ENCODE measurements around the gene ALCAM. TPM values are rescaled to one million over a fixed set of nuclear protein-coding genes. Genes with fewer than 3 reads are reported as not detected.

Gene ALCAM
- total and polyA plus RNA-seq, 2 donors (not counting 3 experiments of a cell fraction or from before 2014, with no cell fraction given) = 46.3 to 118 TPM

DNA sequence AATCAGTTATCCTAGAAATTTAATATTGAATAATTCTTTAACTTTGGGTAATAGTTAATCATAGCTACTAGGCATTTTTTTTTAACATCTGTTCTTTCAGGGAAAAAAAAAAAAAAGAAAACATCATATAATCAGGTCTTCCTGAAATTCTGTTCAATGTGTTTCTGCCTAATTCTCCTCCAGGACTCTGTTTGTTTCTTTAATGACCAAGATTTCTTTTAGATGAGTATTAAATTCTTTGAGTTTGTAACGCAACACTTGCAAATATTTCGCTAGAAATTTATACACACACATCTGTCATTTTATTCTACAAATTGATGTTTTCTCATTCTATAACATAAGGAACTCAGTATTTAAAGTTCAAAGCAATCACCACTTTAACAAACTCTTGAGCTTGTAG lies 56.7 kb downstream of the ALCAM start:
- H3K79me2 ChIP-seq (ENCODE audit: control insufficient read depth, insufficient read depth, low read length) = peaks cover 23% of the 10 kb centered on the region
- CTCF ChIA-PET = interaction anchor here (1.0 to 1.4 kb wide), 3 partner anchors 8 to 39 kb away, joined by 3 to 5 read pairs (median 4); no protein-coding TSS in a partner anchor

More for the DNA sequence above, 56.7 kb downstream of the ALCAM start:
- Histone ChIP-seq H2AFZ (ENCODE audit: low read depth, low read length) (no peak overlapping the region), H3K9me3 (replicated peaks; ENCODE audit: control insufficient read depth, insufficient read depth, low read length) (no peaks in the 10 kb centered on the region), H3K4me1 (ENCODE audit: control insufficient read depth, extremely low read depth, insufficient read depth, low read length) (no peaks in the 10 kb centered on the region), H4K20me1 (replicated peaks; ENCODE audit: control insufficient read depth, extremely low read depth, insufficient read depth, low read length) (no peaks in the 10 kb centered on the region), H3K36me3 (ENCODE audit: control insufficient read depth in 2 of 2, extremely low read depth in 1 of 2, insufficient read depth in 2 of 2, low read length in 2 of 2) (no peaks in the 10 kb centered on the region), H3K4me2 (ENCODE audit: insufficient read depth, low read length) (no peak overlapping the region), H3K4me3 (replicated peaks in 1 of 3; ENCODE audit: insufficient read depth in 1 of 3, low read depth in 1 of 3, low read length in 3 of 3) (no peak overlapping the region), H3K27ac (ENCODE audit: insufficient read depth, low read depth, low read length) (no peak overlapping the region), H3K9me1 (replicated peaks; ENCODE audit: control insufficient read depth, extremely low read depth, insufficient read depth, low read length) (no peaks in the 10 kb centered on the region), H3K9ac (replicated peaks; ENCODE audit: extremely low read depth, insufficient read depth, low read length) (no peak overlapping the region), H3K27me3 (ENCODE audit: control insufficient read depth in 2 of 2, insufficient read depth in 2 of 2, low read length in 2 of 2) (no peaks in the 10 kb centered on the region)
- DNase-seq (ENCODE audit: low read depth, low spot score) (no peak), FAIRE-seq (no peak)
- TF ChIP-seq EZH2 (IDR thresholded peaks at IDR 0.05; ENCODE audit: borderline replicate concordance, low read depth, low read length, severe bottlenecking) (no peak), POLR2A (IDR thresholded peaks at IDR 0.05; ENCODE audit: low read depth, low read length) (no peak), JUN (IDR thresholded peaks at IDR 0.05; ENCODE audit: borderline replicate concordance, insufficient read depth, insufficient read length, low read depth) (no peak), MYC (IDR thresholded peaks at IDR 0.05; ENCODE audit: low read depth, low read length) (no peak), POLR2AphosphoS5 (IDR thresholded peaks at IDR 0.05; ENCODE audit: insufficient read depth, low read depth, low read length) (no peak), FOS (IDR thresholded peaks at IDR 0.05; ENCODE audit: borderline replicate concordance, insufficient read depth, low read length) (no peak), GATA2 (IDR thresholded peaks at IDR 0.05; ENCODE audit: insufficient read depth, insufficient read length, low read depth, low read length) (no peak)
- TF ChIP-seq, protein P1, sequence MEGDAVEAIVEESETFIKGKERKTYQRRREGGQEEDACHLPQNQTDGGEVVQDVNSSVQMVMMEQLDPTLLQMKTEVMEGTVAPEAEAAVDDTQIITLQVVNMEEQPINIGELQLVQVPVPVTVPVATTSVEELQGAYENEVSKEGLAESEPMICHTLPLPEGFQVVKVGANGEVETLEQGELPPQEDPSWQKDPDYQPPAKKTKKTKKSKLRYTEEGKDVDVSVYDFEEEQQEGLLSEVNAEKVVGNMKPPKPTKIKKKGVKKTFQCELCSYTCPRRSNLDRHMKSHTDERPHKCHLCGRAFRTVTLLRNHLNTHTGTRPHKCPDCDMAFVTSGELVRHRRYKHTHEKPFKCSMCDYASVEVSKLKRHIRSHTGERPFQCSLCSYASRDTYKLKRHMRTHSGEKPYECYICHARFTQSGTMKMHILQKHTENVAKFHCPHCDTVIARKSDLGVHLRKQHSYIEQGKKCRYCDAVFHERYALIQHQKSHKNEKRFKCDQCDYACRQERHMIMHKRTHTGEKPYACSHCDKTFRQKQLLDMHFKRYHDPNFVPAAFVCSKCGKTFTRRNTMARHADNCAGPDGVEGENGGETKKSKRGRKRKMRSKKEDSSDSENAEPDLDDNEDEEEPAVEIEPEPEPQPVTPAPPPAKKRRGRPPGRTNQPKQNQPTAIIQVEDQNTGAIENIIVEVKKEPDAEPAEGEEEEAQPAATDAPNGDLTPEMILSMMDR (IDR thresholded peaks at IDR 0.05; ENCODE audit: extremely low read depth in 1 of 2, insufficient read depth in 1 of 2, low read depth in 1 of 2, low read length in 2 of 2) = no peak
- TF ChIP-seq, protein P2, sequence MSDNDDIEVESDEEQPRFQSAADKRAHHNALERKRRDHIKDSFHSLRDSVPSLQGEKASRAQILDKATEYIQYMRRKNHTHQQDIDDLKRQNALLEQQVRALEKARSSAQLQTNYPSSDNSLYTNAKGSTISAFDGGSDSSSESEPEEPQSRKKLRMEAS (IDR thresholded peaks at IDR 0.05; ENCODE audit: insufficient read depth, insufficient read length) = no peak
- POLR2A ChIA-PET = no interaction called here
- intact Hi-C loops (cut with micrococcal nuclease) = no loop called here
- no TSS peak for BruUV-seq (replicated peaks)
- dilution Hi-C loops (cut with MboI; ENCODE audit: extremely low pct_ligation_motif_present, low sequenced_read_pairs) = no loop called here
